K562 (cell line): Measurements from ENCODE around the gene UBQLN2. TPM values are rescaled to one million over a fixed set of nuclear protein-coding genes. Genes with fewer than 3 reads are reported as not detected.

ENCODE experiments used
- CREB5 ChIP-seq: fragments of 250-450 bp; sonication (Bioruptor Pico); IDR thresholded peaks from 2 replicates; pipeline ENCODE4 v1.5.0; 2020; ENCODE audit warnings: mild to moderate bottlenecking
- DPF2 ChIP-seq: fragments of 450-650 bp; IDR thresholded peaks from 2 replicates; pipeline ENCODE4 v1.6.1; 2016
- HDGF ChIP-seq: fragments of 450-650 bp; IDR thresholded peaks from 2 replicates; pipeline ENCODE4 v1.6.1; 2016
- KDM5B ChIP-seq: fragments of 200-600 bp; sonication (generic); IDR thresholded peaks from 2 replicates; pipeline ENCODE4 v1.6.1; 2012; ENCODE audit warnings: low read depth, mild to moderate bottlenecking, moderate library complexity, low read length, control low read depth, inconsistent platforms; ENCODE audit not compliant: insufficient replicate concordance
- MYNN ChIP-seq, 2 experiments: sonication (generic); formaldehyde crosslinking in 1 of 2; IDR thresholded peaks; 2 replicates each; pipeline versions ENCODE4 v1.5.0 to v1.6.1; 2016 to 2020; ENCODE audit warnings: antibody characterized with exemption in 1 of 2, missing genetic modification reagents in 1 of 2
- NFXL1 ChIP-seq: fragments of 450-650 bp; formaldehyde crosslinking; IDR thresholded peaks from 2 replicates; pipeline ENCODE4 v1.4.0; 2021; ENCODE audit warnings: mild to moderate bottlenecking
- NONO ChIP-seq, 2 experiments: fragments of 200-400 bp in 1 of 2; fragments of 450-650 bp in 1 of 2; formaldehyde crosslinking in 1 of 2; IDR thresholded peaks; 2 replicates each; pipeline ENCODE4 v1.6.1; 2017; ENCODE audit warnings: low read depth in 2 of 2, mild to moderate bottlenecking in 2 of 2, moderate library complexity in 2 of 2, low read length in 1 of 2
- RAD51 ChIP-seq: fragments of 450-650 bp; IDR thresholded peaks from 2 replicates; pipeline ENCODE4 v1.7.1; 2016; ENCODE audit warnings: low read depth, mild to moderate bottlenecking, borderline replicate concordance
- RBM22 ChIP-seq: fragments of 200-400 bp; formaldehyde crosslinking; IDR thresholded peaks from 2 replicates; pipeline ENCODE4 v1.6.1; 2018; ENCODE audit warnings: low read length, low read depth; ENCODE audit not compliant: poor library complexity, severe bottlenecking
- RFX7 ChIP-seq: fragments of 250-450 bp; sonication (Bioruptor Pico); IDR thresholded peaks from 2 replicates; pipeline ENCODE4 v1.5.1; 2021; ENCODE audit warnings: mild to moderate bottlenecking
- TEAD4 ChIP-seq, 2 experiments: sonication (generic) in 1 of 2; formaldehyde crosslinking in 1 of 2; IDR thresholded peaks; 2 replicates each; pipeline versions ENCODE4 v1.6.1 to v1.8.0; 2012 to 2022; ENCODE audit warnings: borderline replicate concordance in 1 of 2, inconsistent platforms in 1 of 2, low read length in 1 of 2, mild to moderate bottlenecking in 1 of 2, missing genetic modification reagents in 1 of 2
- U2AF2 ChIP-seq: fragments of 200-400 bp; formaldehyde crosslinking; optimal IDR thresholded peaks from 2 replicates; pipeline ENCODE3; 2017; ENCODE audit warnings: low read depth, mild to moderate bottlenecking, low read length
- ZNF217 ChIP-seq: sonication (generic); formaldehyde crosslinking; IDR thresholded peaks from 2 replicates; pipeline ENCODE4 v1.8.0; 2022; ENCODE audit warnings: mild to moderate bottlenecking, missing genetic modification reagents
- ZNF274 ChIP-seq: IDR thresholded peaks from 2 replicates; pipeline ENCODE4 v1.6.1; 2011; ENCODE audit warnings: low read depth, mild to moderate bottlenecking, low read length, moderate library complexity, borderline replicate concordance
- ZNF398 ChIP-seq: fragments of 250-450 bp; sonication (Bioruptor Pico); IDR thresholded peaks from 2 replicates; pipeline ENCODE4 v1.8.0; 2021; ENCODE audit warnings: moderate library complexity, mild to moderate bottlenecking, inconsistent platforms
- ZNF444 ChIP-seq: fragments of 250-450 bp; sonication (Bioruptor Pico); IDR thresholded peaks from 2 replicates; pipeline ENCODE4 v1.4.0; 2020; ENCODE audit warnings: mild to moderate bottlenecking, moderate library complexity
- ZNF561 ChIP-seq: fragments of 450-650 bp; formaldehyde crosslinking; conservative IDR thresholded peaks from 2 replicates; pipeline ENCODE4 v1.4.0; 2020; ENCODE audit warnings: mild to moderate bottlenecking, moderate library complexity
- ZNF707 ChIP-seq: fragments of 250-450 bp; sonication (Bioruptor Pico); conservative IDR thresholded peaks from 2 replicates; pipeline ENCODE4 v1.8.0; 2022; ENCODE audit warnings: inconsistent platforms, mild to moderate bottlenecking, moderate library complexity
- ZNF764 ChIP-seq: fragments of 250-450 bp; sonication (Bioruptor Pico); IDR thresholded peaks from 2 replicates; pipeline ENCODE4 v1.4.0; 2020; ENCODE audit warnings: low read depth, mild to moderate bottlenecking, moderate library complexity
- ZNF830 ChIP-seq: fragments of 250-450 bp; sonication (Bioruptor Pico); IDR thresholded peaks from 2 replicates; pipeline ENCODE4 v1.5.0; 2021; ENCODE audit warnings: mild to moderate bottlenecking
- polyA plus RNA-seq, 8 experiments: library from polyadenylated mRNA; depleted of rRNA in 4 of 8; stranded (reverse) in 5 of 8; unstranded in 3 of 8; fragments of >200 nt; fragmentation: Nextera tagmentation in 2 of 8; fragmentation: Illumina TruSeq in 1 of 8; extraction: Ambion mirVana in 2 of 8; extraction: Trizol in 1 of 8; gene quantifications; 2 replicates each; pipeline versions ENCODE4 v1.2.1 to v1.2.3, GENCODE V29; 2011 to 2014; ENCODE audit warnings: inconsistent platforms in 1 of 8, missing spikeins in 1 of 8
- total RNA-seq, 7 experiments: library from RNA; depleted of rRNA in 6 of 7; stranded (reverse); fragments of >200 nt in 6 of 7; fragmentation: Illumina TruSeq in 2 of 7; extraction: Trizol in 2 of 7; gene quantifications; 2 replicates each; pipeline versions ENCODE4 v1.2.1 to v1.2.3, GENCODE V29; 2011 to 2021; ENCODE audit warnings: low replicate concordance in 1 of 7
- TF ChIP-seq, protein P1 (sequence below): fragments of 250-450 bp; sonication (Bioruptor Pico); IDR thresholded peaks from 2 replicates; pipeline ENCODE4 v1.8.0; 2021; ENCODE audit warnings: borderline replicate concordance, mild to moderate bottlenecking, moderate library complexity; ENCODE audit not compliant: poor library complexity, severe bottlenecking
- TF ChIP-seq, protein P2 (sequence below): fragments of 250-450 bp; sonication (Bioruptor Pico); IDR thresholded peaks from 2 replicates; pipeline ENCODE4 v1.4.0; 2020; ENCODE audit warnings: borderline replicate concordance

UBQLN2 gene
- total and polyA plus RNA-seq, 9 of the 15 experiments (the other 6 are each of a cell fraction or from before 2014, with no cell fraction given) = 1.5 to 17.9 (median 5.7) TPM

- TF ChIP-seq ZNF764 (CRISPR knock-in tag) (no peak), ZNF707 (no peak), ZNF398 (CRISPR knock-in tag) (no peak), NFXL1 (CRISPR knock-in tag) (no peak), ZNF830 (CRISPR knock-in tag) (no peak), RFX7 (no peak), ZNF444 (CRISPR knock-in tag) (no peak), HDGF (no peak), CREB5 (CRISPR knock-in tag) (no peak), U2AF2 (no peak), RBM22 (no peak), ZNF561 (no peak), DPF2 (peak; percentile 55; the same call in 1 of the 2 replicates), MYNN (IDR thresholded peaks at IDR 0.05) (no peak), MYNN (CRISPR knock-in tag; IDR thresholded peaks at IDR 0.05) (no peak), TEAD4 (IDR thresholded peaks at IDR 0.05; ENCODE audit: low read length) (no peak), TEAD4 (CRISPR knock-in tag; IDR thresholded peaks at IDR 0.05; ENCODE audit: borderline replicate concordance) (no peak), RAD51 (no peak), NONO (IDR thresholded peaks at IDR 0.05; ENCODE audit: low read depth in 2 of 2, low read length in 1 of 2) (0 out of 4 replicates have a peak, but pooled peaks of 1 of the 2 experiments have one; percentile 44), ZNF274 (no peak), KDM5B (peak; percentile 63), ZNF217 (CRISPR knock-in tag) (no peak)
- TF ChIP-seq, protein P1, sequence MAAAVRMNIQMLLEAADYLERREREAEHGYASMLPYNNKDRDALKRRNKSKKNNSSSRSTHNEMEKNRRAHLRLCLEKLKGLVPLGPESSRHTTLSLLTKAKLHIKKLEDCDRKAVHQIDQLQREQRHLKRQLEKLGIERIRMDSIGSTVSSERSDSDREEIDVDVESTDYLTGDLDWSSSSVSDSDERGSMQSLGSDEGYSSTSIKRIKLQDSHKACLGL (CRISPR knock-in tag) = no peak
- TF ChIP-seq, protein P2, sequence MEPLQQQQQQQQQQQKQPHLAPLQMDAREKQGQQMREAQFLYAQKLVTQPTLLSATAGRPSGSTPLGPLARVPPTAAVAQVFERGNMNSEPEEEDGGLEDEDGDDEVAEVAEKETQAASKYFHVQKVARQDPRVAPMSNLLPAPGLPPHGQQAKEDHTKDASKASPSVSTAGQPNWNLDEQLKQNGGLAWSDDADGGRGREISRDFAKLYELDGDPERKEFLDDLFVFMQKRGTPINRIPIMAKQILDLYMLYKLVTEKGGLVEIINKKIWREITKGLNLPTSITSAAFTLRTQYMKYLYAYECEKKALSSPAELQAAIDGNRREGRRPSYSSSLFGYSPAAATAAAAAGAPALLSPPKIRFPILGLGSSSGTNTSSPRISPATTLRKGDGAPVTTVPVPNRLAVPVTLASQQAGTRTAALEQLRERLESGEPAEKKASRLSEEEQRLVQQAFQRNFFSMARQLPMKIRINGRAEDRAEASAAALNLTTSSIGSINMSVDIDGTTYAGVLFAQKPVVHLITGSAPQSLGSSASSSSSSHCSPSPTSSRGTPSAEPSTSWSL (CRISPR knock-in tag) = no peak
Observed at GRCh38 chrX:56563231-56564161, at the start of gene UBQLN2 (continued).
